HG03039 (cell line): ENCODE data around the gene ANKRD53.

Experiments used
- ATAC-seq: cut with Tn5 transposase; IDR thresholded peaks from one replicate; pipeline ENCODE4 v1.9.1; 2021; ENCODE audit warnings: mild to moderate bottlenecking, moderate library complexity; ENCODE audit not compliant: unreplicated experiment

ANKRD53 gene

DNA sequence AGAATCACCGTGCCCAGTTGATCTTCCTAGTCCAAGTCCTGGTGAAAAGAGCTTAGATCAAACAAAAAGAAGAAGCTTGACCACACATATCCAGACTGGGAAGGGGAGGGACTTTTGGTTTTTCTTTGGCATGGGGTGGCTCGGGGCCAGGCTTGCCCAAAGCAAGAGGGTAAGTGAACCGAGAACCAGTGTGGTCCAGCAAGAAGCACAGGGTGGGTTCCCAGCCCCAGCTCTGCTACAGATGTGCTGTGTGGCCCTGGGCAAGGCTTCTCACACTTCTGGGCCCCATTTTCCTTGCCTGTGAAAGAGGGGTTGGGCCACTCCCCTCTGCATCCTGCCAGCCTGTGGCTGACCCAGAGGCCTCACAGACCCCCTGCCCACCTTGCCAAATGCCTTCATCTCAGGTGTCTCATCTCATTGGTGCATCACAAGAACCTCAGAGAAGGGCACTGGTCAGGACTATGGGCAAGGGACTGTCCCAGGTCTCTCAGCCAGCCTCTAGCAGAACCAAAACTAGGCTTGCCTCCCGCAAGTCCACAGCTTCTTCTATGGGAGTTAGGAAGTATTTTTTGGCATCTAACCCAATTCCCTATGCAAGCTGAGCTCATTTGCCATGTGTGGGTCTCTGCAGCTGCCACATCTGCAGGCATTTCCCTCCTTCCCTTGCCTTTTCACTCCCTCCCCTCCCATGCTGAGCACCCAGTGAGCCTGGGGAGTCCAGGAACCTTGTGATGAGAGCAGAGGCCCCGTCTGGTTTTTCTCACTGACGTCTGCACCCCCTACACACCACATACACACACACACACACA is 35.8 kb upstream of the ANKRD53 start:
- no peak for ATAC-seq

DNA sequence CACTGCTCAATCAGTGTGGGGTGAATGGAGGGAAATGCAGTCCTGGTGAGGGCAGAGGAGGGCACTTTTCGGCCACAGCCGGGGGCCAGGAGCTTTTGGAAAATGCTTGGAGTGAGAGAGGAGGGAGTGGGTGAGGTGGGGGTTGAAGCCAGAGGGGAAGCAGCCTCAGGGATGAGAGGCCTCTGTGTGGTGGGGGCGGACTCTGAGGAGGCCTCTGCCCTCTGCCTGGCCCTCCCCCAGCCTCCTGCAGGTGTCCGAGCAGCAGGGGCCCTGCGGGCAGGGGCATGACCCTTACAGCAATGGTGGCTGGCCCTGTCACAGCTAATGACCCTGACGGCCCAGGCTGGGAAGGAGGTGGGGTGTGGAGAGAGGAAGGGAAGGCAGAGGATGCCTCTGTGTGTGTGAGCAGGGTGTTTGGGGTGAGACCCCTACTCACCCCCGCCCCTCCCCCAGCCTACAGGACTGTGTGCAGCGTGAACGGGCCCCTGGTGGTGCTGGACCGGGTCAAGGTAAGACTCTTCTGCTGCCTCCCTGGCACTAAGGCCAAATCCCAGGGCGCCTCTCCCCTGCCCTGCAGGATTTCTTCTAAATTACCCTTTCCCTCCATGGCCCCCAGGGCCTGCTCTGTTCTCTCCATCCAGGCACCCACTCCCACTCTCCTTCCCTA is 35.1 kb upstream of the ANKRD53 start:
- no peak for ATAC-seq

DNA sequence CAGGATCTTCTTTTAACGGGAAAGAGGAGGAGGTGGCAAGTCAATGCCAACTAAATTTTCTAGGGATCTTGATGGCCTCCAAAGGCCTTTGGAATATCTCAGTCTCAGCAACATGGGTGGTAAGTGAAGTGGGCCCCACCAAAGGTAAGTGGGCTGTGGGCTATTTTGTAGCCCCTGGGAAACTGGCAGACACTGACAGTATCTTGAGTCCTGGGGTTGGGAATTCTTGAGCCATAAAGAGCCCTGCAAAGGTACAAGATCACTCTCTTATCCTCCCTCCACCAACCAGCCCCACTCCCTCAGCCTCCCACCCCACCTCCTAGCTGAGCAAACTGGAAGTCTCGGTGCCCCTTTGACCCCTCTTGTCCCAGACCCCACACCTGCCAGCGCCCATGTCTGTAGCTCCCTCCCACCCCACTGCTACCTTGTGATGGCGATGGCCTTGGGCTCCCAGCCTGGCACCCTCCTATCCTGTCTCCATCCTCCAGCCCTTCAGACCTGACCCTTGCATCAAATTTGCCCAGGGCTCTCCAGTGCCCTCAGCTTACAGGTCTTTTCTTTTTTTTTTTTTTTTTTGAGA is 34.2 kb upstream of the ANKRD53 start:
- no peak for ATAC-seq

DNA sequence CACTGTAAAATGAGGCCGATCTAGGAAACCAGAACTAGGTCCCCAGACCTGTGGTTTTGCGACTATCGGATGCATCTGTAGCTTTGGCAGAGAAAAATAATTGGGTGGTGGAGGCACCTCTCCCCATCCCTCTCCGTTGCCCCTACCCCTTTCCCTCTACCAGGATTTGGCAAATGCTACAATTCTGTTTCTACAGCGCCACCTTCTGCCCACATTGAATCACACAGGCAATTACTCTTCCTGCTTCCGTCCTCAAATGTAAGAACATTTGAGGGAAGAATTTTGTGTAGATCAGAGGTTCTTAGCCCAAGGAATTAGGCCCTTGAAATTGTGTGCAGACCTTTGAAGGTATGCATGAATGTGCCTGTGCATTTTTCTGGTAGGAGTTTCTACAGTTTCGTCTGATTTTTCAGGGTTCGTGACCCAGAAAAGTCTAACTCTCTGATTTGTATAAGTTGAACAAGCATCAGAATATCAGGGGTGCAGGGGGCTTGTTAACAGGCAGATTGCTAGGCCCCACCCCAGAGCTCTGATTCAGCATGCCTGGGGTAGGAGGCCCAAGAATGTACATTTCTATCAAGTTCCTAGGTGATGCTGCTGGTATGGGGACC is 31.5 kb upstream of the ANKRD53 start:
- no peak for ATAC-seq

DNA sequence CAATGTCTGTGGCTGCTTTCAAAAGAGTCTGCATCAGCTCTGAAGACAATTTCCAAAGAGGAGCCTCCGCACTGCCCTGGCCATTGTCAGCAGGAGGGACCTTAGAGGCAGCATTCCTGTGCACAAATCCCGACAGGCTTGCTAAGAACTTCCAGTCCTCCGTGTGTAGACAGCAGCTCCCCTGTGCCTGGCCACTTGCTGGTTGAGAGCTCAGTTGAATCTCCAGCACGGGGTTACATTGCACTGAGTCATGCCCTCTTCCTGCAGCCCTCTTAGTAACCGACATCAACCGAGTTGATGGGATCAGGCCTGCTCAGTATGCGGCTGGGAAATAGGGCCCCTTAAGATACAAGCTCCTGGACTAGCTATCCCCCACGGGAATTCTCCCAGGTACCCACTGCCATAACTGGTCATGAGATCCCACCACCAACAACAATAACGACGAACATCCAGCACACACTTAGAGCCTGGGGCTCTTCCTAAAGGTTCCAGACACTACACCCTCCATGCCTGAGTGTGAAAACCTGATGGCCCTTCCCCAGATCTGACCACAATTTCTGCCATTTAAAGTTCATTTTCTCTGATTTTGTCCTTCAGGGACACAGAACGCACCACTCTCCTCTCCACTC is 30.8 kb upstream of the ANKRD53 start:
- ATAC-seq: no peak

DNA sequence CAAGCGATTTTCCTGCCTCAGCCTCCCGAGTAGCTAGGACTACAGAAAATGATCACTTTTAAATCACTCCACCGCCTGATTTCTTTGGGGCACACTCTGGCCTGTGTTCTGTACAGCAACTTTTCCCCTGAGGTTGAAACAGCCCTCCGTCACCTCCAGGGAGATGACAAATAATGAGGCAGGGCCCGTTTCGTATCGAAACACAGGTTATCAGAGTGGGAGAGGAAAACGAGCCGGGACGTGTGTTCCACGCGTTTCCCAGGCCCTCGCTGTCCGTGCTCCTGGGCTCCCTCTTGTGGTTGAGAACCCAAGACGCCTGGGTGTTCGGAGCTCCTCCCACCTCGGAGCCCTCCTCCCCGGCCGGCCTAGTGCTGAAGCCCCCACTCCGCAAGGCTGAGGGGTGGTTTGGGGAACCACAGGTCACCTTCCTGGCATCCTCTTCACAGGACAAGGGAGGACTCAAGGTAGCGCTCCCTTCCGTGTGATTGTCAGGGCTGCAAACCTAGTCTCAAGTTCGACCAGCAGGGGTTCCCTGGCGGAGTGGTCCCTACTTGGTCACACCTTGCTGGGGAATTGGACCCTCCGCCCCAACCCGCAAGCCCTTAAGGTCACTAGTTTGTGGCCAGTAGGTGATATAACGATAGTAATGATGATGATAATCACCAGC is 30.0 kb upstream of the ANKRD53 start:
- peak; percentile 85 for ATAC-seq

DNA sequence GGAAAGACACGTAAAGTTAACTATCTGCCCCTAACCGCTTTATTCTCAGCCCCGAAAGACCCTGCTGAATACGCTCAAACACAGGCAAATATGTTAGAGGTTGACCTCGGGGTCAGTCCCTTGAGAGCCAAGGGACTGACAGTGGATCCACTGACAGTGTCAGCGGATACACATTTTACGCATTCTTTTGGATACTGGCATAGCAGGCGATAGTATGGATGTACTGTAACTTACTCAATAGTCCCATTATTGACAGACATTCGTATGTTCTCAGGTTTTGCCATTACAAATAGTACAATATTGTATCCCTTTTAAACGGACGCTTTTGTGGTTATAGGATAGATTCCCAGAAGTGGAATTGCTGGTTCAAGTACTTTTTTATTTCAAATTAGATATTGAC is 29.3 kb upstream of the ANKRD53 start:
- ATAC-seq: no peak

DNA sequence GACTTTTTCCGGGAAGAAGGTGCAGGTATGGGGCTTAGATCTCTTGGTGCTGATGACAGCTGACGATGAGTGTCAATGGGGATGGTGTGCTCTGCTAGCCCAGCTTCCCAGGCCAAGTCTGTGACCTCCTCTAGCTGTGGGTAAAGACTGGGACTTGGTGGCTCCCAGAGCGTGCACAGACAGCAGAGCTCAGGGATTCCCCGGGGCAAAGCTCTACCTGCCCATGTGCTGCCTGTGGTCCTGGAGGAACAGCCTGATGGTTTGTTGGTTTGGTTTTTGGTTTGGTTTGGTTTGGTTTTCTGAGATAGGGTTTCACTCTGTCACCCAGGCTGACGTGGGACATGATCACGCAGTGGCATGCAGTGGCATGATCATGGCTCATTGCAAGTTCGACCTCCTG is 23.5 kb upstream of the ANKRD53 start:
- ATAC-seq: no peak

DNA sequence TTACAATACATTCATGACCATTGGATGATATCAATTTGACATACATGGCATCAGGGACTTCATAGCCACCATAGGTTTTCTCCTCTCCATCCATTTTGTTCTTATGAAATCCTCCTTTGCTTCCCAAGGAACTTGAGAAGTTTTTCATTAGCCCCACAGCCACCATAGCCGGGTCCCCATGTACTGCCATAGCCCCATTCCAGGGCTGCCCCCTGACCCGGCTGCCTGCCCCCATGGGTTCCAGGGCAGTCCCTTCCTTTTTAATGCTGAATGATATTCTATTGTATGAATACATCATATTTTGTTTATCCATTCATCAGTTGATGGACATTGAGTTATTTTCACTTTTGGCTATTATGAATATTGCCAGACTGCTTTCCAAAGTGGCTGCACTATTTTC is 22.3 kb upstream of the ANKRD53 start:
- ATAC-seq: no peak

DNA sequence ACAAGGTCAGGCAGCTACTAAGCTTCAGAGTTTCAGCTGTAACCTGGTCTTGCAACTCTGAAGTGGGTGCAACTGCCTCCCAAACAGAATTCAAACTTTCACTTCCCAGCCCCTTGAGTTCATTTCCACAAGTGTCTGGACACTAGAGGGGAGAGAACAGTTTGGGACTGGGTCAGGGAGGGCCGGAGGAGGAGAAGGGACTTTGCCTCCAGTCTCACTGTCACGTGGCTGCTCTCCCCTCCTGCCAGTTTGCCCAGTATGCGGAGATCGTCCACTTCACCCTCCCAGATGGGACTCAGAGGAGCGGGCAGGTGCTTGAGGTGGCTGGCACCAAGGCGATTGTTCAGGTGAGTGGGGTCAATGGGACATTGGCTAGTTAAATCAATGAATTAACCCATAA is 20.6 kb upstream of the ANKRD53 start:
- ATAC-seq: no peak

DNA sequence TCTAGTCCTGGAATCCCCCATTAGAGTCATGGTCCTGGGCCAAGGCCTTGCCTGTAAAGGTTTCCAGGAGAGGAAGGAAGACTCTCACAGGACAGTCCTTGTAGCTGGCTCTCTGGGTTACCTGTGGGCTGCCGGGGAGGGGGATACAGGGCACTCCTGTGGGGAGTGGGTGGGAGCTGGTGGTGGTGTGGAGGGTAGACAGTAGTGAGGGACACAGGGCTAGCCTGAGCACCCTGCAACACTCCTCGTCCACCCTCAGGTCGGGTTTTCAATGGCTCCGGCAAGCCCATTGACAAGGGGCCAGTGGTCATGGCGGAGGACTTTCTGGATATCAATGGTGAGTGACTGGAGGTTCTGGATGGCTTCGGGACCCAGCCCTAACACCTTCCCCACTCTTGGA is 19.7 kb upstream of the ANKRD53 start:
- no peak for ATAC-seq

DNA sequence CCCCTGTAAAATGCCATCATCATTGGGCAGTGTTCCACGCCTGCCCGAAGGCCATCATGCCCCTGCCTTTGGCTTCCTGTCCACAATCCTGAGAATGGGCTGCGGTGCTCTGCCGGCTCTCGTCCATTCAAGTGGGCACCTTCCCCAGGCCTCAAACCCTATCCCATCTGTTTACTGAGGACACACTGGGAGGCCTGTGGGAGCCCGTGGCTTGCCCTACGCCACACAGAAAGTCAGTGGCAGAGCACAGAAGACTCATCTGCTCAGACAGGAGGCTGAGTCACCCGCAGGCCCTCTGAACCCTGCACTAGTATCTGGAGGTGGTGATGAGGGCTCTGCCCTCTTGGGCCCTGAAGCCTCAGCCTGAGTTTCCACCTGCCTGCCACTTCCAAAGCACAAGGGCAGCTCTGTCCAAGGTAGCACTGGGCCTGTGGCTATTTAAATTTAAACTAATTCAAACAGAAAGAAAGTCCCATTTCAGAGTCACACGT is 19.1 kb upstream of the ANKRD53 start:
- ATAC-seq: no peak

DNA sequence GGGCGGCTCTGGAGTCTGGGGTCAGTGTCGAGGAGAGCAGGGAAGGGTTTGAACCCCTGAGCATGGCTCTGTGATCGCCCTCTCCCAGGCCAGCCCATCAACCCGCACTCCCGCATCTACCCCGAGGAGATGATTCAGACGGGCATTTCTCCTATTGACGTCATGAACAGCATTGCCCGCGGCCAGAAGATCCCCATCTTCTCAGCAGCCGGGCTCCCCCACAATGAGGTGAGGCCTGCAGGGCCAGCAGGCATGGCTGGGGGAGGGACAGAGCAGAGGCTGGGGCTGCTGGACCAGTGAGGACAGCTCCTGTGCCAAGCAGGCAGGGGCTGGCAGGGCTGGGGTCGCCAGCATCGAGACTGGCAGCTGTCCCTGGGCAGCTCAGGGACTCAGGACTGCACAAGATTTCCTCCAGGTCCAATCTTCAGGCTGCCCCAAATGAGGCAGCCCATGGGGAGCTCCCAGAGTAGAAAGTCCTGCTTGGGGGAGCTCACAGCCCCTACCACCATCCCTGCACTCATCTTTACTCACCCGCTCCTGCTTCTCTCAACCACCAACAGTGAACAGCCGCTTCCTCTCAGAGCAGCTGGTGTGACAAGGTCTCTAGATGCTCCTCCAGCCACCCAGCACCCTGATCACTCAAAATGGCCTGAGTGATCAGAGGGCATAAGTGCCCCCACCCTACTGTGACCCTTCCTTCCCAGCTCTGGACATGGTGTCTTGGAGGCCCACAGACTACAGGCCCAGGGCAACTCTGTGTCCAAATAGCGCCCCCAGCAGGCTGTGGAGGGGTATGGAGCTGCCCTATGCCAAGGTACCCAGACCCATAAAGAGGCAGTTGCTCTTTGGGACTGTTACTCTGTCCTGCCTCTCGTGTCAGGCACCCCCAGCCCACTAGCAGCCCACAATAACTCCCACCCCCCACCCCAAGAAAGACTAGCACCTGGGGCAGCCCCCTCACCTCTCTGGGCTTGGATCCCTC is 18.3 kb upstream of the ANKRD53 start:
- no peak for ATAC-seq

DNA sequence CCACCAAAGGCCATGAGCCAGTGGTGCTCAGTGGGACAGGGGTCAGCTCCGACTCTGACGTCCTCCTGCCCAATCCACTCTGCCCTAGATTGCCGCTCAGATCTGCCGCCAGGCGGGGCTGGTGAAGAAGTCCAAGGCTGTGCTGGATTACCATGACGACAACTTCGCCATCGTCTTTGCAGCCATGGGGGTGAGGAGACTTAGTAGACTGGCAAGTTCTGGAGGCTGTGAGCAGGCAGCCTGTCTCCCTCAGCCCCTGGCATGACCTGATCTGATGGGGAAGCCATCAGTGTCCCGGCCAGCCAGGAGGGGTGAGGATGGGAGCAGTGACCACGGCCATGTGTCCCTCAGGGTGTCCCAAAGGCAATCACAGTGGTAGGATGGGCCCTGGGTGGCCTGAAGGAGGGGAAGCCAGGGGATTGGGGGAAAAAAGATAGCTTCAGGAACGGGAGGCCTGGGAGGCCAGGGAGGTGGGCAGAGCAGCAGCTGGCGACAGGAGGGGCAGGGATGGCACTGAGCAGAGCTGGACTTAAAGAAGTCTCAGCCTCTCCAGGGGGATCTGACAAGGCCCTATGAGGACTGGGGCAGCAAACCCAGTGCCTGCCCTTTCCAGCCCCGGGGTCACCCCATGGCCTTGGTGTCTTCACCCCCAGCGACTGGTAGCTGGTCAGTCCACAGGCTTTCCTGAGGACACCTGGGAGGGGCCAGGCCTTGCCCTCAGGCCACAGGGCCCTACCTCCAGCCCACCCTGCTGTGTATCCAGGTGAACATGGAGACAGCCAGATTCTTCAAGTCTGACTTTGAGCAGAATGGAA is 17.4 kb upstream of the ANKRD53 start:
- ATAC-seq: no peak

DNA sequence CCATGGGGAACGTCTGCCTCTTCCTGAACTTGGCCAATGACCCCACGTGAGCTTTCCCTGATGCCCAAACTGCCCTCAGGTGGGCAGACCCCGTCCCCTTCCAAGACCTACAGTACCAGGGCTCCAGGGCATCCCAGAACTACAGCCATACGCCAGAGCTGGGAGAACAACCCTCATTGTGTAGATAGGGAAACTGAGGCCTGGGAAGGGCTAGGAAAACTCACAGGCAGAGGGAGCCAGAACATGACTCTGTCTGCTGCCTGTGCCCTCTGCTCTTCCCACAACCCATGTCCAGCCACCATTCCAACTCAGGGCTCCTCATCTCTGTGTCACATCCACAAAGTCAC is 16.8 kb upstream of the ANKRD53 start:
- ATAC-seq: no peak

DNA sequence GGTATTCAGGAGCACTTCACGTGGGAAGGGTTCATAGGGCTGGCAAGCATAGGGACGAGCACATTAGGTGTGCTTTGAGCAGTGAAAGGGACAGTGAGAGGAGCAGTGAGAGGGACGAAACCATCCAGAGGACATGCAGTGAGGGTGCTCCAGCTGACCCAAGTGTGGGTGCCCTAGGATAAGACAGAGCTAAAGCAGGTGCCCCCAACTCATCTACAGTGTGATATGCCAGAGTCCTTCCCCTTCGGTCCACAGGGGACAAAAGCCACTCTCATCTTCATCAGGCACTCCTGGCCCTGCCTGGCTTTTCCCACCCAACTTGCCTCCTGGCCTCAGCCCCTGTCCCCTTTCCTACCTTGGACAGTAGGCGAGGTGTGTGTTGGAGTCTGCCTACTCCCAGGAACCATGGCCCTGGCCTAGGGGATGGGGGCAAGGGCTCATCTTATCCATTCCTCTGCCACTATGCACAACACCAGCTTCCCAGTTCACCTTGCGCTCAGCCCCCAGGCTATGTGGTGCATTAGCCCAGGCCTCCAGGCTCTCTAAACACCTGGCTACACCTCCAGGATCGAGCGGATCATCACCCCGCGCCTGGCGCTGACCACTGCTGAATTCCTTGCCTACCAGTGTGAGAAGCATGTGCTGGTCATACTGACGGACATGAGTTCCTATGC is 16.1 kb upstream of the ANKRD53 start:
- ATAC-seq: no peak

DNA sequence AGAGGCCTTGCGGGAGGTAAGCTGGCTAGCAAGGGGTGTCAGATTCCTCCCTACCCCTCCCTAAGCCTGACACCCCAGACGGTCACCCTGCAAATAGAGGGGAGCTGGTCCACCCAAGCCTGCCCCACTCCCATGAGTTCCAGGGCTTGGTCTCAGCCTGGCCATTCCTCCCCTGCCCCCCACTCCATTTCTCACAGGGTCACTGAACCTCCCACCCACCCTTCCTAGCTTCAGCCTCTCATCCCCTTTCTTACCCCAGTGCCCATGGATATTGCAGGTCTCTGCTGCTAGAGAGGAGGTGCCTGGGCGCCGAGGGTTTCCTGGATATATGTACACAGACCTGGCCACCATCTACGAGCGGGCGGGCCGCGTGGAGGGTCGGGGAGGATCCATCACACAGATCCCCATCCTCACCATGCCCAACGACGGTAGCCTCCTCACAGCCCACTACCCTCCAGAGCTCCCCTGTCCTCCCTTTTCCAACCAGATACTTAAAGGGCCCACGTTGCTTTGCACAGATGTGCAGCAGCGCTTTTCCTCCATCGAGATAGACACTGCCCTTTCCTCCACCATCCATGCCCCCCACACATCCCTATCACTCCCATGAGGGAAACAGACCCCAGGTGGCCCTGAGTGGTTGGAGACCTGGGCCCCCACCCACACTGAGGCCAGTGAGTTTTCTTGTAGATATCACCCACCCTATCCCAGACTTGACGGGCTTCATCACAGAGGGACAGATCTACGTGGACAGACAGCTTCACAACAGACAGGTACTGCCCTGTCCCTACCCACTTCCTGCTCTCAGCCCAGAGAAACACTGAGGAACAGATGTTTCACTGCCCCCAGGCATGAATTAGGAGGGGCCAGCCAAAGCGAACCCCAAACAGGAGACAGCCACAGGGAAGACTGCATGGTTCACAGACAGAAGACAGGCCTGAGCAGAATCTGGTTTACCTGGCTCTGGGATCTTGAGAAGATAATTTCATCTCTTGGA is 15.2 kb upstream of the ANKRD53 start:
- no peak for ATAC-seq
